ENCODE data around the gene KIFC1.
A peak's percentile ranks its signal among the peaks of the same experiment; 100 is the strongest.
"Not testable (repeated sequence)": the region's sequence is repeated elsewhere in the genome, so short reads cannot be mapped to it uniquely, and the experiment has no call there.

KIFC1 gene

DNA sequence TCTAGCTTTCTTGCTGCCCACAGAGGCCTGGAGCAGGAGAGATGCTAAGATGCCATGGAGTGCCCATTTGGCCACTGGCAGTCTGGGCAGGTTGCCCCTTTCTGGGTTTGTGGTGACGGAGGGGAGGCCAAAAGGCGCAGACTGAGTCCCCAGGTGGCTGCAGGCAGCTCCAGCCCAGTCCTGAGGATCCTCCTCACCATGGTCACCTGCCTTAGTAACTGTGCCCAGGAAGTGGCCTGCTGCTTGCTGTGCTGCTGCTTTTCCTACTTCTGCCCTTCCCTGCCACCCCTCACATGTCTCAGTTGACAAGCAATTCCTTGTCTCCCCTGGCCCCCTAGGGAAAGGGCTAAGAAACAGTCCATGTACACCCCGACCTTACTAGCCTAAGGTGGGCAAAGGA is 35.3 kb upstream of the KIFC1 start:
- Histone ChIP-seq H3K36me3 (no peaks in the 10 kb centered on the region), H3K27me3 (ENCODE audit: insufficient read depth, low read depth, severe bottlenecking) (no peaks in the 10 kb centered on the region), H3K27ac (no peak overlapping the region), H3K9me3 (ENCODE audit: severe bottlenecking) (peaks cover 10% of the 10 kb centered on the region), H3K4me3 (ENCODE audit: low read depth, low read length) (no peak overlapping the region)
- DNase-seq, result no peak
- TF ChIP-seq, protein P1, sequence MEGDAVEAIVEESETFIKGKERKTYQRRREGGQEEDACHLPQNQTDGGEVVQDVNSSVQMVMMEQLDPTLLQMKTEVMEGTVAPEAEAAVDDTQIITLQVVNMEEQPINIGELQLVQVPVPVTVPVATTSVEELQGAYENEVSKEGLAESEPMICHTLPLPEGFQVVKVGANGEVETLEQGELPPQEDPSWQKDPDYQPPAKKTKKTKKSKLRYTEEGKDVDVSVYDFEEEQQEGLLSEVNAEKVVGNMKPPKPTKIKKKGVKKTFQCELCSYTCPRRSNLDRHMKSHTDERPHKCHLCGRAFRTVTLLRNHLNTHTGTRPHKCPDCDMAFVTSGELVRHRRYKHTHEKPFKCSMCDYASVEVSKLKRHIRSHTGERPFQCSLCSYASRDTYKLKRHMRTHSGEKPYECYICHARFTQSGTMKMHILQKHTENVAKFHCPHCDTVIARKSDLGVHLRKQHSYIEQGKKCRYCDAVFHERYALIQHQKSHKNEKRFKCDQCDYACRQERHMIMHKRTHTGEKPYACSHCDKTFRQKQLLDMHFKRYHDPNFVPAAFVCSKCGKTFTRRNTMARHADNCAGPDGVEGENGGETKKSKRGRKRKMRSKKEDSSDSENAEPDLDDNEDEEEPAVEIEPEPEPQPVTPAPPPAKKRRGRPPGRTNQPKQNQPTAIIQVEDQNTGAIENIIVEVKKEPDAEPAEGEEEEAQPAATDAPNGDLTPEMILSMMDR (IDR thresholded peaks at IDR 0.05; ENCODE audit: low read depth, low read length), result no peak

DNA sequence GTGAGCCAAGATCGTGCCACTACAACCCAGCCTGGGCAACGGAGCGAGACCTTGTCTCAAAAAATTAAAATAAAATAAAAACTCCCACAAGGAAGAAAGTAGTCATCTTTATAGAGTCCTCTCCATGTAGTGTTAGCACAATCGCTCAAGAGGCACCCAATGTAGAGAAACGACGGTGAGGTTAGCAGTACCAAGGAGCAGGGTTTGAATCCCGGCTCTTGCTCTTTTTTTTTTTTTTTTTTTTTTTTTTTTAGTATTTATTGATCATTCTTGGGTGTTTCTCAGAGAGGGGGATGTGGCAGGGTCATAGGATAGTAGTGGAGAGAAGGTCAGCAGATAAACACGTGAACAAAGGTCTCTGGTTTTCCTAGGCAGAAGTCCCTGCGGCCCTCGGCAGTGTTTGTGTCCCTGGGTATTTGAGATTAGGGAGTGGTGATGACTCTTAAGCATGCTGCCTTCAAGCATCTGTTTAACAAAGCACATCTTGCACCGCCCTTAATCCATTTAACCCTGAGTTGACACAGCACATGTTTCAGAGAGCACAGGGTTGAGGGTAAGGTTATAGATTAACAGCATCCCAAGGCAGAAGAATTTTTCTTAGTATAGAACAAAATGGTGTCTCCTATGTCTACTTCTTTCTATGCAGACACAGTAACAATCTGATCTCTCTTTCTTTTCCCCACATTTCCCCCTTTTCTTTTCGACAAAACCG is 34.3 kb upstream of the KIFC1 start:
- H3K27ac ChIP-seq, result peak overlapping the region; percentile 59
- H3K9me3 ChIP-seq (ENCODE audit: severe bottlenecking), result peaks cover 10% of the 10 kb centered on the region
- not testable (repeated sequence) for H3K27me3 ChIP-seq (ENCODE audit: insufficient read depth, low read depth, severe bottlenecking); H3K4me3 ChIP-seq (ENCODE audit: low read depth, low read length); H3K36me3 ChIP-seq
- DNase-seq, result peak; percentile 73

DNA sequence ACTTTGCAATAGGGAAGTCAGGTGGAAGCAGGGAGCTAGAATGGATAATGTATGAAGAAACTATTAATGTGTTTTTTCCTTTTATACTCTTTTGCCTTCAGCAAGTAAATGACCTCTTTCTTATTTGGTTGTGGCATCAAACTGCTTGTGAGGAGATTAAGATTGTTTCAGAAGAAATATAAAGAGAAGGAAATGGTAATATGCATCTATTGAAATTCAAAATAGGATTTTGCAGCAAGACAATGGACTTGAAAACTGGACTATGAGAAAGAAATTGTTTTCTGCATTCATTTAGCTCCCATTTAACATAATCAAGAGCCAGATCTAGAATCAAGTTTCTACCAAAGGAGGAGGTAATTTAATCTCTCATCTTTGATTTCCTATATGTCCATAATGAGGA is 32.3 kb upstream of the KIFC1 start:
- no peak overlapping the region for H3K4me3 ChIP-seq (ENCODE audit: low read depth, low read length)
- H3K36me3 ChIP-seq, result no peaks in the 10 kb centered on the region
- no peaks in the 10 kb centered on the region for H3K27me3 ChIP-seq (ENCODE audit: insufficient read depth, low read depth, severe bottlenecking)
- no peak for DNase-seq
- TF ChIP-seq, protein P1 (IDR thresholded peaks at IDR 0.05; ENCODE audit: low read depth, low read length), result no peak
- peaks cover 10% of the 10 kb centered on the region for H3K9me3 ChIP-seq (ENCODE audit: severe bottlenecking)
- H3K27ac ChIP-seq, result no peak overlapping the region

DNA sequence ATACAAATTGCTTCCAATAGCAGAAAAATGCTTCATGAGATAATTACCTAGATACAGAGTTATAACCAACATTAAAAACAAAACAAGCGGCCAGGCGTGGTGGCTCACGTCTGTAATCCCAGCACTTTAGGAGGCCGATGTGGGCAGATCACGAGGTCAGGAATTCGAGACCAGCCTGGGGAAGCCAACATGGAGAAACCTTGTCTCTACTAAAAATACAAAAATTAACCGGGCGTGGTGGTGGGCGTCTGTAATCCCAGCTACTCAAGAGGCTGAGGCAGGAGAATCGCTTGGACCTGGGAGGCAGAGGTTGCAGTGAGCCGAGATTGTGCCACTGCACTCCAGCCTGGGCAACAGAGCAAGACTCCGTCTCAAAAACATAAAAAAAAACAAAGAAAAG is 28.1 kb upstream of the KIFC1 start:
- not testable (repeated sequence) for H3K27ac ChIP-seq; H3K9me3 ChIP-seq (ENCODE audit: severe bottlenecking); DNase-seq; H3K36me3 ChIP-seq; H3K4me3 ChIP-seq (ENCODE audit: low read depth, low read length); H3K27me3 ChIP-seq (ENCODE audit: insufficient read depth, low read depth, severe bottlenecking)

DNA sequence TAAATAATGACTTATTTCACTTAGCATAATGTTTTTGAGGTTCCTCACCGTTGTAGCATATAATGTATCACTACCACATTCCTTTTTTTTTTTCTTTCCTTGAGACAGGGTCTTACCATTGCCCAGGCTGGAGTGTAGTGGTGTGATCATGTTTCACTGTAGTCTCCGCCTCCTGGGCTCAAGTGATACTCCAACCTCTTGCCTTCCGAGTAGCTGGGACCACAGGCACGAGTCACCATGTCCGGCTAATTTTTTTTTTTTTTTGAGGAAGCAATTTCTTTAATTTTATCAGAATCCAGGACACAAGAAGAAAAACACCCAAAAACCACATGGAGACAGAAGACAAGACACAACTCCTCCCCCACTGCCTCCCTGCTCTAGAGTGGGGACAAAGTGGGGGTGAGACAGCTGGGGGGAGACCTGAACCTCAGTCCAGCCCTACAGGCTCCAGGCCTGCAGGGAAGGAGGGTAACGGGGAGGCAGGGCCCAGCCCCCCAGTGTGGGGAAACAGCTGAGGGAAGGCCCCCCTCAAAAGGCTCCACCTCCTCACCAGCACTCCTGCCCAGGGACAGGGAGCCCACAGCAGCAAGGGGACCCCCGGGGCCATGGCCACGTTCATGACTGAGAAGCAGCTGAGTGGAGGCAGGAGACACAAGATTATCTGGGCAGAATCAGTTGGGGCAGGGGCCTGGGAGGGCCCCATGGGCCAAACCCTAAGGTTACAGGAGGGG is 27.0 kb upstream of the KIFC1 start:
- DNase-seq, result peak; percentile 42
- H3K4me3 ChIP-seq (ENCODE audit: low read depth, low read length); H3K9me3 ChIP-seq (ENCODE audit: severe bottlenecking); H3K27me3 ChIP-seq (ENCODE audit: insufficient read depth, low read depth, severe bottlenecking); H3K27ac ChIP-seq; H3K36me3 ChIP-seq: not testable (repeated sequence)

DNA sequence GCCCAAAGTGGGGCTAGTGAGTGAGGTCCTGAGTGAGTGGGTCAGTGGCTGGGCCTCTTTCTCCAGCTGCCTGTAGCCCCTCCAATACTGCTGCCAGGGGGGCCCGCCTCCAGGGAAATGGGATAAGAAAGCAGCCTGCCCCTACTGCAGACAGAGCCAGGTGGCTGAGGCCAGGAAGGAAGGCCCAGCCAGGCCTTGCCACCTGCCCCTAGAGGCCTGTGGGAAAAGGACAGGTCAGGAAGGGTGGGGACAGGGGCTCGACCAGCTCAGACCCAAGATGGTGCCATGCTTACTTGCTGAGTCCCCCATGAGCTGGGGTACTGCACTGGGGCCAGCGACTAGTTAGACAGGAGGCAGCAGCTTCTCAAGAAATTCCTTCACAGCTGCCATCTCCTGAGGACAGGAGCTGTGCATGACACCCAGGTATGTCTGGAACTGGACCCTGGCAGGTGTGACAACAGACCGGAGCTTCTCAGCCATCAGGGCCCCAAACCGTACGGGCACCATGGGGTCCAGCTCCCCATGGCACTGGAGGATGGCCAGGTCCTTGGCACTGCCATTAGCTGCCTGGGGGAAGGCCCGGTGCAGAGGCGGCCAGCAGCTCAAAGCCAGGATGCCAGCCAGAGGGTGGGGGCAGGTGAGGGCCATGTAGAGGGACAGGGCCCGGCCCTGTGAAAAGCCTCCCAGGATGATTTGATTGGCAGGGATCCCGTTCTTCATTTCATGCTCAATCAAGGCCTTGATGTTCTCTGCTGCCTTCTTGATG is 26.2 kb upstream of the KIFC1 start:
- TF ChIP-seq, protein P1 (IDR thresholded peaks at IDR 0.05; ENCODE audit: low read depth, low read length), result peak; percentile 62
- H3K4me3 ChIP-seq (ENCODE audit: low read depth, low read length); H3K9me3 ChIP-seq (ENCODE audit: severe bottlenecking); H3K27me3 ChIP-seq (ENCODE audit: insufficient read depth, low read depth, severe bottlenecking); H3K36me3 ChIP-seq; H3K27ac ChIP-seq: not testable (repeated sequence)
- peak; percentile 54 for DNase-seq

DNA sequence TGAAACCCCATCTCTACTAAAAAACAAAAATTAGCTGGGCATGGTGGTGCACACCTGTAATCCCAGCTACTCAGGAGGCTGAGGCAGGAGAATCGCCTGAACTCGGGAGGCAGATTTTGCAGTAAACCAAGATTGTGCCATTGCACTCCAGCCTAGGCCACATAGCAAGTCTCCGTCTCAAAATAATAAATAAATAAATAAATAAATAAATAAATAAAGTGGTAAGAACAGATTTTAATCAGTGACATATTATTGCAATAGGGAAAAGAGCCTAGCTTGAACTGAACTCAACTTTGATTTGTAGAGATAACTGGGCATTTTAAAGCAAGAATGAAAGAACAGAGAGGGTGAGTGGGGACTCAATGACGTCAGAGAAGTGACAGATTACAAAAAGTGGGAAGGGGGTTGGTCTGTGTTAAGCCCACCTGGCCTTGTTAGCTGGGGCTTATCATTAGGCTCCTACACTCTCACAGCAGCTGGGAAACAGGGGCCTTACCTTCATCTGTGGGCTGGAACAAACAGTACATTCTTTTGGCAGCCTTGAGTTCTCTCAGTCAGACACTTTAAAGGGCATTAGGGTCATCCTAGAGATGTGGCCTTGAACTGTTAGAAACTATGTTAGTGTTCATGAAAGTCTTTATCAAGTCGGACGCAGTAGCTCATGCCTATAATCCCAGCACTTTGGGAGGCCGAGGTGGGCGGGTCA is 24.5 kb upstream of the KIFC1 start:
- no peaks in the 10 kb centered on the region for H3K9me3 ChIP-seq (ENCODE audit: severe bottlenecking)
- no peak for DNase-seq

DNA sequence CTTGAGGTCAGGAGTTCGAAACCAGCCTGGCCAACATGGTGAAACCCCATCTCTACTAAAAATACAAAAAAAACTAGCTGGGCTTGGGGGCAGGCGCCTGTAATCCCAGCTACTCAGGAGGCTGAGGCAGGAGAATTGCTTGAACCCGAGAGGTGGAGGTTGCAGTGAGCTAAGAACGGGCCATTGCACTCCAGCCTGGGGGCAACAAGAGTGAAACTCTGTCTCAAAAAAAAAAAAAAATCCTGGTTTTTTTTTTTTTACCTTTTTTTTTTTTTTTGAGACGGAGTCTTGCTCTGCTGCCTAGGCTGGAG is 24.0 kb upstream of the KIFC1 start:
- H3K27me3 ChIP-seq (ENCODE audit: insufficient read depth, low read depth, severe bottlenecking); H3K9me3 ChIP-seq (ENCODE audit: severe bottlenecking); H3K4me3 ChIP-seq (ENCODE audit: low read depth, low read length); H3K36me3 ChIP-seq; DNase-seq; H3K27ac ChIP-seq: not testable (repeated sequence)

More for the DNA sequence above, 24.5 kb upstream of the KIFC1 start:
- Histone ChIP-seq H3K36me3 (no peaks in the 10 kb centered on the region), H3K27me3 (ENCODE audit: insufficient read depth, low read depth, severe bottlenecking) (no peaks in the 10 kb centered on the region), H3K4me3 (ENCODE audit: low read depth, low read length) (no peak overlapping the region), H3K27ac (no peak overlapping the region)
- TF ChIP-seq, protein P1 (IDR thresholded peaks at IDR 0.05; ENCODE audit: low read depth, low read length), result no peak

DNA sequence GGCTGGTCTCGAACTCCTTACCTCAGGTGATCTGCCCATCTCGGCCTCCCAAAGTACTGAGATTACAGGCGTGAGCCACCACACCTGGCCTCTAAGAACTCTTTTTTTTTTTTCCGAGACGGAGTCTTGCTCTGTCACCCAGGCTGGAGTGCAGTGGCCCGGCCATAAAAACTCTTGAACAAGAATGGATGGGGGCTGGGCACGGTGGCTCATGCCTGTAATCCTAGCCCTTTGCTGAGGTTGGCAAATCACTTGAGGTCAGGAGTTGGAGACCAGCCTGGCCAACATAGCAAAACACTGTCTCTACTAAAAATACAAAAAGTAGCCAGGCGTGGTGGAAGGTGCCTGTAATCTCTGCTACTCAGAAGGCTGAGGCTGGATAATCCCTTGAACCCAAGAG is 19.7 kb upstream of the KIFC1 start:
- H3K27me3 ChIP-seq (ENCODE audit: insufficient read depth, low read depth, severe bottlenecking); H3K36me3 ChIP-seq; H3K4me3 ChIP-seq (ENCODE audit: low read depth, low read length); H3K9me3 ChIP-seq (ENCODE audit: severe bottlenecking): not testable (repeated sequence)
- peak overlapping the region; percentile 49 for H3K27ac ChIP-seq
- peak; percentile 35 for DNase-seq
